Panc1 (cell line): ENCODE measurements around the gene GADD45G.

Source experiments
- CTCF ChIP-seq: fragments of 450-650 bp; IDR thresholded peaks from 2 replicates; pipeline ENCODE4 v1.5.1; 2017; ENCODE audit warnings: mild to moderate bottlenecking
- SIN3A ChIP-seq: IDR thresholded peaks from 2 replicates; pipeline ENCODE4 v1.6.1; 2012; ENCODE audit warnings: low read depth, mild to moderate bottlenecking, low read length, moderate library complexity, borderline replicate concordance; ENCODE audit not compliant: insufficient read depth

DNA sequence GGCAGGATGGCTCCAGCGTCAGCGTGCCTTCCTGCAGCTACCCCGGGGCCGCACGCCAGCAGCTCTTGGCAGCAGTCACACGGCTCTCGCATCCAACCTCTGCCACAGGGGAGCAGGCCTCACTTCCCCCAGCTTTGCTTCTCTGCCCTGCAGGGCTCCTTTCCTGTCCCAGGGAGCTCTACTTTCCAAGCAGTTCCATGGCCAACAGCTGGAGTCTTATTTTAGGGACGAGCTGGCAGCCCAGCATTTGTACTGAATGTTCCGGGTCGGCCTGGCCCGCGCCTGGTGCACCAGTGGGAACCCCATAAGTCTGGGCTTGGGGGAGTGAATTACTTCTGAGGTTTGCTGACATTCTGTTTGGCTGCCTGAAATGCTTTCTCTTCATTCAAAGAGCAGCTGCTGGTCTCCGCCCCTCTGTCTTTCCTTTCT lies 34.6 kb downstream of the GADD45G start:
- TF ChIP-seq CTCF (no peak), SIN3A (no peak)
